Omental fat pad (tissue), 4 donors: ENCODE measurements around the gene UBXN6. TPM values are rescaled to one million over a fixed set of nuclear protein-coding genes. Genes with fewer than 3 reads are reported as not detected.

Experiments used
- ATAC-seq: fragments of 150-250 bp; one replicate; pipeline ENCODE4 v1.9.1; 2016; ENCODE audit warnings: mild to moderate bottlenecking, moderate library complexity; ENCODE audit not compliant: low FRiP score
- DNase-seq: peaks from one replicate; pipeline ENCODE4 v3.0.0-alpha.2; 2019; ENCODE audit warnings: low spot score
- total RNA-seq, 4 donors: library from RNA; depleted of rRNA; stranded (reverse); fragments of >200 nt; gene quantifications; one replicate each; pipeline ENCODE4 v1.1.0, GENCODE V29; 2016
- TF ChIP-seq, protein P1 (sequence below), 3 donors: fragments of 450-650 bp; IDR thresholded peaks; one replicate each; pipeline ENCODE4 v1.5.1; 2016 to 2017; ENCODE audit warnings: antibody characterized with exemption in 3 of 3, mild to moderate bottlenecking in 3 of 3, moderate library complexity in 2 of 3

Gene UBXN6
- total RNA-seq, 4 donors from 2014 or later, result 62.7 to 128 (median 88.6) TPM

DNA sequence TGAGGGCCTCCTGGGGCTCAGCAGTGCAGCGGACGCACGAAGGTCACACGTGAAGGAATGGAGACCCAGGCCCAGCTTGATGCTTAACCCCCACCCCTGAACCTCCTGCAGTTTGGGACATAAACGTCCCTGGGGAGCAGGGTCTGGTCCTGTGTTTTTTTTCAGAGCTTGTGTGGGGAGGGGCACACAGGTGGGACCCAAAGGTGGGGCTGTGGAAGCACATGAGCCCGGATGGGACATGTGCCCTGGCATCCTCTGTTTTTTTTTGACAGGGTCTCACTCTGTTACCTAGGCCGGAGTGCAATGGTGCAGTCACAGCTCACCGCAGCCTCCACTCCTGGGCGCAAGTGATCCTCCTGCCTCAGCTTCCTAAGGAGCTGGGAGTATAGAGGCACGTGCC, 20.5 kb downstream of the UBXN6 start:
- DNase-seq, result no peak
- ATAC-seq, result no peak
- TF ChIP-seq, protein P1, sequence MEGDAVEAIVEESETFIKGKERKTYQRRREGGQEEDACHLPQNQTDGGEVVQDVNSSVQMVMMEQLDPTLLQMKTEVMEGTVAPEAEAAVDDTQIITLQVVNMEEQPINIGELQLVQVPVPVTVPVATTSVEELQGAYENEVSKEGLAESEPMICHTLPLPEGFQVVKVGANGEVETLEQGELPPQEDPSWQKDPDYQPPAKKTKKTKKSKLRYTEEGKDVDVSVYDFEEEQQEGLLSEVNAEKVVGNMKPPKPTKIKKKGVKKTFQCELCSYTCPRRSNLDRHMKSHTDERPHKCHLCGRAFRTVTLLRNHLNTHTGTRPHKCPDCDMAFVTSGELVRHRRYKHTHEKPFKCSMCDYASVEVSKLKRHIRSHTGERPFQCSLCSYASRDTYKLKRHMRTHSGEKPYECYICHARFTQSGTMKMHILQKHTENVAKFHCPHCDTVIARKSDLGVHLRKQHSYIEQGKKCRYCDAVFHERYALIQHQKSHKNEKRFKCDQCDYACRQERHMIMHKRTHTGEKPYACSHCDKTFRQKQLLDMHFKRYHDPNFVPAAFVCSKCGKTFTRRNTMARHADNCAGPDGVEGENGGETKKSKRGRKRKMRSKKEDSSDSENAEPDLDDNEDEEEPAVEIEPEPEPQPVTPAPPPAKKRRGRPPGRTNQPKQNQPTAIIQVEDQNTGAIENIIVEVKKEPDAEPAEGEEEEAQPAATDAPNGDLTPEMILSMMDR (IDR thresholded peaks at IDR 0.05), result no peak

DNA sequence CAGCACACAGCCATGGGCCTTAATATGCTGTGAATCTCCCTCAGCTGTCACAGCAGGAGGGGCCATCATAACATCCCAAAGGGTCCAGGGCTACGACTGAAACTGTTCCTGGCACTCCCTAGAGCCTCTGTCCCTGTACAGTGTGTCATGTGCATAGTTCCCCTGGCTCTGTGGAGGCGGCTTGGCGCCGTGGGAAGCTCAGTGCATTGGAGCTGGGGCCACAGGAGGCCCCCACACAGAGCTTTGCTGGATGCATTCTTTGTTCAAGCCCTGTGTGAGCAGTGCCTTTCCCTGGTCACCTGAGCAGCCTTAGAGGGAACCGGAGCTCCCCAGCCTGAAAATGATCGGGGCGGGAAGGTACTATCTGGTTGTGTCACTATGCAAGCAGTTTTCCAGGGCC, 21.4 kb downstream of the UBXN6 start:
- DNase-seq, result no peak
- TF ChIP-seq, protein P1 (IDR thresholded peaks at IDR 0.05), result no peak
- no peak for ATAC-seq

DNA sequence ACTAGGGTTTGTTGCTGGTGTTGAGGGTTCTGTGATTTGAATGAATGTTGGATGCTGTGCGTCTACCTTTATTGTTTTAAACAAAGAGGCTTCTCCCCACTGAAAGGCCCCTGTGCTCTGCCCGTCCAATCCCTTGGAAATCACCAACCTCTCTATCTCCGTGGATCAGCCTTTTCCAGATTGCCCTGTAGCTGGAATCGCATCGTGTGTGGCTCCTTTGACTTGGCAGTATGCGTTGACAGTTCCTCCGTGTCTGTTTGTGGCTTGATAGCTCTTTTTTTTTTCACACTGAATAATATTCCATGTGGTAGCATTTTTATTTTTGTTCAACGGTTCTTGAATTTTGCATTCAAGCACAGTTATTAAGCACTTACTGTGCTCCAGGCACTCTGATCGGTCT, 23.2 kb downstream of the UBXN6 start:
- ATAC-seq, result no peak
- DNase-seq, result no peak
- TF ChIP-seq, protein P1 (IDR thresholded peaks at IDR 0.05), result no peak

DNA sequence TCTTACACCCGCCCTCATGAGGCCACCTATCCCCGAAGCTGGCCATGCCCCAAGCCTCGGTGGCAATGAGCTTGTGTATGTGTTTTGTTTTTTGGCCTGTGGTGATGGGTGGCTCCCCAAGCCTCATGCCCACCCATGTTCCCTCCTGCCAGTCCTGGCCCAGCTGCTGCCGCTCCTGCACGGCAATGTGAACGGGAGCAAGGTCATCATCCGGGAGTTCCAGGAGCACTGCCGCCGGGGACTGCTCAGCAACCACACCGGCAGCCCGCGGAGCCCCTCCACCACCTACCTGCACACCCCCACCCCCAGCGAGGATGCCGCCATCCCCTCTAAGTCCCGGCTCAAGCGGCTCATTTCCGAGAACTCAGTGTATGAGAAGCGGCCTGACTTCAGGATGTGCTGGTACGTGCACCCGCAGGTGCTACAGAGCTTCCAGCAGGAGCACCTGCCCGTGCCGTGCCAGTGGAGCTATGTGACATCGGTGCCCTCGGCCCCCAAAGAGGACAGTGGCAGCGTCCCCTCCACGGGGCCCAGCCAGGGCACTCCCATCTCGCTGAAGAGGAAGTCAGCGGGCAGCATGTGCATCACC, 24.6 kb downstream of the UBXN6 start:
- TF ChIP-seq, protein P1 (IDR thresholded peaks at IDR 0.05), result no peak
- DNase-seq, result no peak
- no peak for ATAC-seq

DNA sequence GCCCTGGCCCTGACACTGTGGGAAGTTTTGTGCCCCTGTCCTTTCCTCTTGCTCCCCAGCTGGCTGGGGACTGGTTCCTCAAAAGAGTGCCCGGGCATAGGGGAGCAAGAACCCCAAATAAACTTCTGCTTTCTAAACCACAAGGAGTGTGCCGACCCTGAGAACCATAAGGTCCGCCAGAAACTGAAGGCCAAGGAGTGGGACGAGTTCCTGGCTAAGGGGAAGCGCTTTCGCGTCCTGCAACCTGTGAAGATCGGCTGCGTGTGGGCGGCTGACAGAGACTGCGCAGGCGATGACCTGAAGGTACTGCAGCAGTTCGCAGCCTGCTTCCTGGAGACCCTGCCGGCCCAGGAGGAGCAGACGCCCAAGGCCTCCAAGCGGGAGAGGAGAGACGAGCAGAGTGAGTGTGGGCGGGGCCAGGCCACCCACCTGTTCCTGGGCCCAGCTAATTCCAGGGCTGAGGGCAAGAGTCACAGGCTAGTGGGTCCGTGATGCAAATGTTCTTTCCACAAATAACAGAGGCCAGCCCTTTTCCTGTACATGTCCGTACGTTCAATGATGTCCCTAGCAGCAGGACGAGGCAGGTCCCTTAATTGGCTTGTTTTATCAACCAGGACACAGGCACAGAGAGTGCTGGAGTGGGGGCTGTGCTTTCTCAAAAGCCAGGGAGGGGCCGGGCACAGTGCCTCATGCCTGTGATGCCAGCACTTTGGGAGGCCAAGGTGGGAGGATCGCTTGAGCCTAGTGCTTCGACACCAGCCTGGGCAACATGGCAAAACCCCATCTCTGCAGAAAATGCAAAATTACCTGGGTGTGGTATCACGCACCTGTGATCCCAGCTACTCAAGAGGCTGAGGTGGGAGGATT, 25.6 kb downstream of the UBXN6 start:
- DNase-seq (no peak), ATAC-seq (no peak)
- TF ChIP-seq, protein P1 (IDR thresholded peaks at IDR 0.05), result no peak

DNA sequence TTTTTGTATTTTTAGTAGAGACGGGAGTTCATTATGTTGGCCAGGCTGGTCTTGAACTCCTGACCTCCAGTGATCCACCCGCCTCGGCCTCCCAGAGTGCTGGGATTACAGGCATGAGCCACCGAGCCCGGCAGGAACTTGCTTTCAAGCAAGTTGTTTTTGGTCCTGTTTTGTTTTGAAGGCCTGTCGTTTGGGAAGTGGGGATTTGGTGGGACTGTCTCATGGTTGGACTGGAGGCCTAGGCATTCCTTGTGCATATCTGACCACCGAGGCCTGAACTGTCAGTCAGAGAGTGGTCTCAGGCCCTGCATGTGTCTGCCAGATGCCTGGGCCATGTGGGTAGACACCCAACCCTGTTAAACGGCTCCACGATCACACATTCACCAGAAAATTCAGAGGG, 26.3 kb downstream of the UBXN6 start:
- DNase-seq (no peak), ATAC-seq (no peak)
- TF ChIP-seq, protein P1 (IDR thresholded peaks at IDR 0.05), result no peak

DNA sequence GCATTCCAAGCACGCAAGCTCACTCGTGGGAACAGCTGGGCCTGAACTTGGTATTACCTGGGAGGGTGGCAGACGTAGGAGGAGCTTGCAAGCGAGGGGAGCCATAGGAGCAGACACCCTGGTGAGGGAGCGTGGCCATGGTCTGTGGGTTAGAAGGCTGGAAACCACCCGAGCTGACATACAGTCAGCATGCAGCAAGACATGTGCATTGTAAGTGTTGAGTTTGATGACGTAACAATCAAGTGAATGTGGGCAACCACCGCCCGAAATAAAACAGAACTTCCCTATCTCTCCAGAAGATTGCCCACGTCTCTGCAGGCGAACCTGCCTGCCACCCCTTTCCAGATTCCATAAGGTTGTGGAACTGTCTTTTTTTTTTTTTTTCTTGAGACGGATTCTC, 26.8 kb downstream of the UBXN6 start:
- TF ChIP-seq, protein P1 (IDR thresholded peaks at IDR 0.05), result no peak

More for the DNA sequence above, 26.8 kb downstream of the UBXN6 start:
- no peak for DNase-seq
- ATAC-seq, result no peak
